Suprapubic skin (tissue), 4 donors: ENCODE data around the gene MEIOSIN. TPM values are rescaled to one million over a fixed set of nuclear protein-coding genes. Genes with fewer than 3 reads are reported as not detected.
A peak's percentile ranks its signal among the peaks of the same experiment; 100 is the strongest.

Source experiments
- DNase-seq, 2 donors: peaks; one replicate each; pipeline ENCODE4 v3.0.0-alpha.2; 2019; ENCODE audit warnings: low spot score in 2 of 2
- H3K27ac ChIP-seq: fragments of 200-600 bp; sonication (generic); one replicate; pipeline ENCODE4 v1.5.1; 2019
- H3K27me3 ChIP-seq: fragments of 200-600 bp; sonication (generic); one replicate; pipeline ENCODE4 v1.5.1; 2019
- H3K36me3 ChIP-seq: fragments of 200-600 bp; sonication (generic); one replicate; pipeline ENCODE4 v1.5.1; 2019
- H3K4me1 ChIP-seq: fragments of 200-600 bp; sonication (generic); one replicate; pipeline ENCODE4 v1.5.1; 2019
- H3K4me3 ChIP-seq: fragments of 200-600 bp; sonication (generic); one replicate; pipeline ENCODE4 v1.5.1; 2019; ENCODE audit warnings: mild to moderate bottlenecking
- H3K9me3 ChIP-seq: fragments of 200-600 bp; sonication (generic); one replicate; pipeline ENCODE4 v1.5.1; 2019
- CTCF ChIP-seq, 2 donors: fragments of 200-600 bp in 1 of 2; fragments of 450-650 bp in 1 of 2; sonication (generic) in 1 of 2; IDR thresholded peaks; one replicate each; pipeline ENCODE4 v1.5.1; 2016 to 2019; ENCODE audit warnings: antibody characterized with exemption in 2 of 2, mild to moderate bottlenecking in 1 of 2, moderate library complexity in 1 of 2
- EP300 ChIP-seq: sonication (generic); formaldehyde crosslinking; IDR thresholded peaks from one replicate; pipeline ENCODE4 v1.6.1; 2017; ENCODE audit warnings: antibody characterized with exemption
- POLR2A ChIP-seq, 2 donors: fragments of 450-650 bp; IDR thresholded peaks; one replicate each; pipeline ENCODE4 v1.6.1; 2017; ENCODE audit warnings: antibody characterized with exemption in 2 of 2, mild to moderate bottlenecking in 2 of 2, moderate library complexity in 2 of 2
- POLR2AphosphoS5 ChIP-seq, 3 donors: sonication (generic); formaldehyde crosslinking; IDR thresholded peaks; one replicate each; pipeline ENCODE4 v1.6.1; 2017; ENCODE audit warnings: antibody characterized with exemption in 3 of 3
- WGBS: methylation state at CpG from one replicate; pipeline ENCODE4 v1.1.5; 2018; 5-methylcytosine and 5-hydroxymethylcytosine counted together
- total RNA-seq, 4 donors: library from RNA; depleted of rRNA; stranded (reverse); fragments of >200 nt; gene quantifications; one replicate each; pipeline ENCODE4 v1.1.0, GENCODE V29; 2016

The MEIOSIN gene
- total RNA-seq, 4 donors from 2014 or later: not detected

GRCh38 chr19:45730368-45731288 is 2.6 kb upstream of the MEIOSIN start, which contains the start of gene FBXO46:
Gene FBXO46 (minus strand): TSS chr19:45730896. CDS start chr19:45713495, 17,401 bp downstream.
- peaks cover 27% of the 10 kb centered on the region for H3K4me1 ChIP-seq
- DNase-seq: peak; percentile 97 to 98
- H3K27me3 ChIP-seq: no peaks in the 10 kb centered on the region
- peak in 1 of 2 donors; percentile 18 for TF ChIP-seq POLR2A (IDR thresholded peaks at IDR 0.05)
- TF ChIP-seq EP300: no peak
- TF ChIP-seq POLR2AphosphoS5 (IDR thresholded peaks at IDR 0.05): peak in 1 of 3 donors; percentile 70
- peak within 1 kb of the TSS; percentile 83 for H3K27ac ChIP-seq
- H3K9me3 ChIP-seq: no peaks in the 10 kb centered on the region
- peak within 1 kb of the TSS; percentile 95 for H3K4me3 ChIP-seq
- H3K36me3 ChIP-seq: peaks cover under 1% of the 10 kb centered on the region
- WGBS: under 1% methylated on average over 48 of the region's 48 CpGs

DNA sequence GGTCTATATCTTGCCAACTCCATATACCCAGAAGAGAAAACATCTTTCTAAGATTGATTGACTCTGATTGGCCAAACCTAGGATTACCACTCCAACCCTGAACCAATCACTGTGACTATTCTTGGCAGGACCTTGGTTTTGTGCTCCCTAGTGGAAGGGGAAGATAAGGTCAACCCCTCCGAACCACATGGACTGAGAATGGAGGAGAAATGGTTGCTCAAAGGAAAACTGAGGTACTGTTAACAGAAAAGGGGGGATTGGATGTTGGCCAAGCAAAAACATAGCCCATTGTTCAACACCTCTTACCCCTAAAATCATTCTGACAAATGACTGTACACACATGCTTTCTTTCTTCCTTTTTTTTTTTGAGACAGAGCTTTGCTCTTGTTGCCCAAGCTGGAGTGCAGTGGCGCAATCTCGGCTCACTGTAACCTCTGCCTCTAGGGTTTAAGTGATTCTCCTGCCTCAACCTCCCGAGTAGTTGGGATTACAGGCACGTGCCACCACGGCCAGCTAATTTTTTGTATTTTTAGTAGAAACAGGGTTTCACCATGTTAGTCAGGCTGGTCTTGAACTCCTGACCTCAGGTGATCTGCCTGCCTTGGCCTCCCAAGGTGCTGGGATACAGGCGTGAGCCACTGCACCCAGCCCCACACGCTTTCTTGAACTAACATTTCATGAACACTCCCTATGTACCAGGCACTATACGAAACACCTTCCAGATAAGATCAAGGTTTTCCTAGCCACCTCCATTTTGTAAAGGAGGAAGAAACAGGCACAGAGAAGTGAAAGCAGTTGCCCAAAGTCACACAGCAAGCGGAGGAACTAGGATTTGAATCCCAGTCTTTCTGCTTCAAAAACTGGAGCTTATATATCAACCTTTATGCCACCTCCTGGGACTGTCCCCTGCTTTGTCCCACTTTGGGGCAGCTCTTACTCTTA is 6.5 kb downstream of the MEIOSIN start:
- Histone ChIP-seq H3K4me3 (no peak overlapping the region), H3K27me3 (no peaks in the 10 kb centered on the region), H3K9me3 (no peaks in the 10 kb centered on the region), H3K4me1 (no peaks in the 10 kb centered on the region), H3K36me3 (no peaks in the 10 kb centered on the region), H3K27ac (no peak overlapping the region)
- no peak for TF ChIP-seq POLR2AphosphoS5 (IDR thresholded peaks at IDR 0.05)
- no peak for TF ChIP-seq POLR2A (IDR thresholded peaks at IDR 0.05)
- no peak for TF ChIP-seq EP300
- no peak for TF ChIP-seq CTCF (IDR thresholded peaks at IDR 0.05)
- no peak for DNase-seq
- WGBS: 79% methylated on average over 10 of the region's 10 CpGs

DNA sequence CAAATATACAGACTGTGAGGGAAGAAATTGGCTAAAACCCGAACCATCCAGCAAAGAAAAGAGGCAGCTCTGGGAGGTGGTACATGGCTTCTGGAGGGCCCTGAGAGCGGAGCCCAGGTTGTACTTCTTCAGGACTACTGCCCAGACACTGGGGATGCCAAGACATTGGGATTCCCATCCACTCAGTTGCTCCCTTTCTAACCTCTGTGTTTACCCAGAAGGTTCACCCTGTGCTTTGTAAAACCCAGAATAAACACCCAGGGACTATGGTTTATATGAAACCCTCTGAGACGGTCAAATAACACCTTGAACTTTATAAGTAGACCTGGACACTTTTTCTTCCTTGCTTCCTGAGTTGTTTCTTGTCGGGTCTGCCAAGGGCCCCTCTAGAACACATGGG is 9.7 kb downstream of the MEIOSIN start:
- TF ChIP-seq EP300: no peak
- TF ChIP-seq POLR2A (IDR thresholded peaks at IDR 0.05): no peak
- TF ChIP-seq POLR2AphosphoS5 (IDR thresholded peaks at IDR 0.05): no peak
- no peak for TF ChIP-seq CTCF (IDR thresholded peaks at IDR 0.05)
- no peaks in the 10 kb centered on the region for H3K9me3 ChIP-seq
- no peaks in the 10 kb centered on the region for H3K4me1 ChIP-seq
- H3K27ac ChIP-seq: no peak overlapping the region
- DNase-seq: no peak
- H3K4me3 ChIP-seq: no peak overlapping the region
- H3K36me3 ChIP-seq: no peaks in the 10 kb centered on the region
- 76% methylated on average over 4 of the region's 4 CpGs for WGBS
- H3K27me3 ChIP-seq: no peaks in the 10 kb centered on the region

DNA sequence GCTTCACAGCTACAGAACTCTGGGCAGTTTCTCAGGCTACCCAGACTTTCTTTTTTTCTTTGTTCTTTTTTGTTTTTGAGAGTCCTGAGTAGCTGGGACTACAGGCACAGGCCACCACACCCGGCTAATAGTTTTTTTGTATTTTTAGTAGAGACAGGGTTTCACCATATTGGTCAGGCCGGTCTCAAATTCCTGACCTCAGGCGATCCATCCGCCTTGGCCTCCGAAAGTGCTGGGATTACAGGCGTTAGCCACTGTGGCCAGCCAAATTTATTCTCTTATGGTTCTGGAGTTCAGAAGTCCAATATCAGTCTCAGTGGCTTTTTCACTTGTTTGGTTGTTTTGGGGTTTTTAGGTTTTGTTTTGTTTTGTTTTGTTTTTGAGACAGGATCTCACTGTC is 12.4 kb downstream of the MEIOSIN start:
- 82% methylated on average over 6 of the region's 6 CpGs for WGBS
- TF ChIP-seq POLR2AphosphoS5 (IDR thresholded peaks at IDR 0.05): no peak
- TF ChIP-seq EP300: no peak
- no peak for TF ChIP-seq POLR2A (IDR thresholded peaks at IDR 0.05)
- TF ChIP-seq CTCF (IDR thresholded peaks at IDR 0.05): no peak
- H3K27ac ChIP-seq: no peak overlapping the region

DNA sequence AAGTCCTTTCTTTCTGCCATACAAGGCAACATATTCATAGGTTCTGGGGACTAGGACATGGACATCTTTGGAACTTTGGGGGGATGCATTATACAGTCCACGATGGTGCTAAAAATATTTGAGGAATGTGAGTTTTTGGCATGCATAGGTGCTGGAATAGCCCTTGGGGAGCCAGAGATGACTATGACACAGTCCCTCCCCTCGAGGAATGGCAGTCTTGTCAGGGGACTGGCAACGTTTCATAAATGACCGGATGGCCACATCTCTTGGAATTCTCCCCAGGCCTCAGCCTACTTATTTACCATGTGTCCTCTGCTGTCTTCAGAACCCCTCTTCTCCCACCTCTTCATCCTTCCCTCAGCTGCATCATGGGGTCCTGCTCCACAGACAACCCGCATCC is 13.6 kb downstream of the MEIOSIN start:
- no peaks in the 10 kb centered on the region for H3K4me1 ChIP-seq
- H3K4me3 ChIP-seq: no peak overlapping the region
- H3K27ac ChIP-seq: no peak overlapping the region
- DNase-seq: no peak
- H3K27me3 ChIP-seq: no peaks in the 10 kb centered on the region
- H3K9me3 ChIP-seq: no peaks in the 10 kb centered on the region
- TF ChIP-seq EP300 (no peak), CTCF (IDR thresholded peaks at IDR 0.05) (no peak), POLR2A (IDR thresholded peaks at IDR 0.05) (no peak), POLR2AphosphoS5 (IDR thresholded peaks at IDR 0.05) (no peak)
- H3K36me3 ChIP-seq: no peaks in the 10 kb centered on the region
- WGBS: 69% methylated on average over 5 of the region's 5 CpGs

More for the DNA sequence above, 12.4 kb downstream of the MEIOSIN start:
- no peak overlapping the region for H3K4me3 ChIP-seq
- DNase-seq: no peak
- no peaks in the 10 kb centered on the region for H3K9me3 ChIP-seq
- H3K4me1 ChIP-seq: no peaks in the 10 kb centered on the region
- H3K36me3 ChIP-seq: no peaks in the 10 kb centered on the region
- no peaks in the 10 kb centered on the region for H3K27me3 ChIP-seq
